ENCODE data around the gene NDUFS8. TPM values are rescaled to one million over a fixed set of nuclear protein-coding genes. Genes with fewer than 3 reads are reported as not detected.

The NDUFS8 gene
- total and polyA plus RNA-seq, 2 of the 13 experiments (the other 11 are each of a cell fraction or from before 2014, with no cell fraction given), result 96.7 to 158 TPM

GRCh38 chr11:68035266-68035876 lies 4.9 kb downstream of the NDUFS8 start:
- H3K27ac ChIP-seq (ENCODE audit: extremely low read length, insufficient read depth, low read length), result no peak overlapping the region
- CTCF ChIA-PET (ENCODE audit: low intra/inter-chr PET ratio, low total read pairs), result no interaction called here
- in situ Hi-C loops (cut with HindIII; ENCODE audit: extremely low pct_ligation_motif_present, low pct_unique_long_range_greater_than_20kb), result no loop called here
- WGBS (ENCODE audit: low lambda C conversion rate), result 95% methylated on average over 12 of the region's 13 CpGs
- BruUV-seq (replicated peaks), result TSS peak; percentile 5
- peaks cover 29% of the 10 kb centered on the region for H3K79me2 ChIP-seq (ENCODE audit: insufficient read depth, low read length)
- H3K4me1 ChIP-seq (ENCODE audit: insufficient read depth, low read length), result peaks cover 36% of the 10 kb centered on the region
- peaks cover 8 to 13% of the 10 kb centered on the region in 2 experiments; a peak in 3 of 5 replicates for H3K36me3 ChIP-seq (replicated peaks in 1 of 2; ENCODE audit: control insufficient read depth in 1 of 2, insufficient read depth in 2 of 2, low read length in 2 of 2)
- POLR2A ChIA-PET, result interaction anchor here (0.7 kb wide), 1 partner anchor 181 kb away, joined by 3 read pairs; no protein-coding TSS in a partner anchor
- no peaks in the 10 kb centered on the region for H3K9me3 ChIP-seq (ENCODE audit: low read length)
- H3K27me3 ChIP-seq (ENCODE audit: control insufficient read depth in 1 of 2, insufficient read depth in 2 of 2, low read length in 2 of 2), result no peaks in the 10 kb centered on the region; a peak in 1 of 5 replicates
- no peak overlapping the region for H3K4me3 ChIP-seq (replicated peaks in 1 of 3; ENCODE audit: insufficient read depth in 1 of 3, low read depth in 2 of 3, low read length in 3 of 3)
- H3K9ac ChIP-seq (ENCODE audit: insufficient read depth, low read depth, low read length), result no peak overlapping the region
- no peaks in the 10 kb centered on the region for H4K20me1 ChIP-seq (ENCODE audit: insufficient read depth, low read length)
- H3K4me2 ChIP-seq (ENCODE audit: low read depth, low read length), result no peak overlapping the region
- FAIRE-seq, result no peak
- no peak for ATAC-seq
- DNase-seq (ENCODE audit: low spot score), result no peak
- no peak overlapping the region for H2AFZ ChIP-seq (ENCODE audit: low read length)
- intact Hi-C loops (cut with micrococcal nuclease; ENCODE audit: unreplicated experiment), result no loop called here
- no peak for TF ChIP-seq ZFP36 (IDR thresholded peaks at IDR 0.05; ENCODE audit: borderline replicate concordance, low read depth, low read length, partially characterized antibody)
- no peak for TF ChIP-seq ZNF143 (CRISPR knock-in tag; IDR thresholded peaks at IDR 0.05)
- TF ChIP-seq, protein P1, sequence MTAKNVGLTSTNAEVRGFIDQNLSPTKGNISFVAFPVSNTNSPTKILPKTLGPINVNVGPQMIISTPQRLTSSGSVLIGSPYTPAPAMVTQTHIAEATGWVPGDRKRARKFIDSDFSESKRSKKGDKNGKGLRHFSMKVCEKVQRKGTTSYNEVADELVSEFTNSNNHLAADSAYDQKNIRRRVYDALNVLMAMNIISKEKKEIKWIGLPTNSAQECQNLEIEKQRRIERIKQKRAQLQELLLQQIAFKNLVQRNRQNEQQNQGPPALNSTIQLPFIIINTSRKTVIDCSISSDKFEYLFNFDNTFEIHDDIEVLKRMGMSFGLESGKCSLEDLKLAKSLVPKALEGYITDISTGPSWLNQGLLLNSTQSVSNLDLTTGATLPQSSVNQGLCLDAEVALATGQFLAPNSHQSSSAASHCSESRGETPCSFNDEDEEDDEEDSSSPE (CRISPR knock-in tag; IDR thresholded peaks at IDR 0.05), result no peak
- TF ChIP-seq ZNF225 (CRISPR knock-in tag; IDR thresholded peaks at IDR 0.05), result no peak
- TF ChIP-seq POLR2G (IDR thresholded peaks at IDR 0.05; ENCODE audit: low read depth, low read length), result no peak
- no peak for TF ChIP-seq ZSCAN12 (CRISPR knock-in tag; IDR thresholded peaks at IDR 0.05)
- TF ChIP-seq ZNF354B (CRISPR knock-in tag; IDR thresholded peaks at IDR 0.05), result no peak
- TF ChIP-seq, protein P2, sequence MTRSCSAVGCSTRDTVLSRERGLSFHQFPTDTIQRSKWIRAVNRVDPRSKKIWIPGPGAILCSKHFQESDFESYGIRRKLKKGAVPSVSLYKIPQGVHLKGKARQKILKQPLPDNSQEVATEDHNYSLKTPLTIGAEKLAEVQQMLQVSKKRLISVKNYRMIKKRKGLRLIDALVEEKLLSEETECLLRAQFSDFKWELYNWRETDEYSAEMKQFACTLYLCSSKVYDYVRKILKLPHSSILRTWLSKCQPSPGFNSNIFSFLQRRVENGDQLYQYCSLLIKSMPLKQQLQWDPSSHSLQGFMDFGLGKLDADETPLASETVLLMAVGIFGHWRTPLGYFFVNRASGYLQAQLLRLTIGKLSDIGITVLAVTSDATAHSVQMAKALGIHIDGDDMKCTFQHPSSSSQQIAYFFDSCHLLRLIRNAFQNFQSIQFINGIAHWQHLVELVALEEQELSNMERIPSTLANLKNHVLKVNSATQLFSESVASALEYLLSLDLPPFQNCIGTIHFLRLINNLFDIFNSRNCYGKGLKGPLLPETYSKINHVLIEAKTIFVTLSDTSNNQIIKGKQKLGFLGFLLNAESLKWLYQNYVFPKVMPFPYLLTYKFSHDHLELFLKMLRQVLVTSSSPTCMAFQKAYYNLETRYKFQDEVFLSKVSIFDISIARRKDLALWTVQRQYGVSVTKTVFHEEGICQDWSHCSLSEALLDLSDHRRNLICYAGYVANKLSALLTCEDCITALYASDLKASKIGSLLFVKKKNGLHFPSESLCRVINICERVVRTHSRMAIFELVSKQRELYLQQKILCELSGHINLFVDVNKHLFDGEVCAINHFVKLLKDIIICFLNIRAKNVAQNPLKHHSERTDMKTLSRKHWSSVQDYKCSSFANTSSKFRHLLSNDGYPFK (CRISPR knock-in tag; IDR thresholded peaks at IDR 0.05; ENCODE audit: borderline replicate concordance), result no peak
- TF ChIP-seq IRF2 (CRISPR knock-in tag; IDR thresholded peaks at IDR 0.05), result no peak
- TF ChIP-seq HOXA3 (CRISPR knock-in tag; IDR thresholded peaks at IDR 0.05), result no peak
- 0 out of 2 replicates have a peak, but pooled peaks have one; percentile 30 for TF ChIP-seq MAFF (IDR thresholded peaks at IDR 0.05; ENCODE audit: low read depth, low read length)
- no peak for TF ChIP-seq PREB (CRISPR knock-in tag; IDR thresholded peaks at IDR 0.05)
- no peak for TF ChIP-seq ZNF891 (CRISPR knock-in tag; IDR thresholded peaks at IDR 0.05)
- TF ChIP-seq SRSF4 (IDR thresholded peaks at IDR 0.05; ENCODE audit: low read depth, low read length, poor library complexity, severe bottlenecking), result no peak
